Measurements from ENCODE around the gene ARHGEF19.

DNA sequence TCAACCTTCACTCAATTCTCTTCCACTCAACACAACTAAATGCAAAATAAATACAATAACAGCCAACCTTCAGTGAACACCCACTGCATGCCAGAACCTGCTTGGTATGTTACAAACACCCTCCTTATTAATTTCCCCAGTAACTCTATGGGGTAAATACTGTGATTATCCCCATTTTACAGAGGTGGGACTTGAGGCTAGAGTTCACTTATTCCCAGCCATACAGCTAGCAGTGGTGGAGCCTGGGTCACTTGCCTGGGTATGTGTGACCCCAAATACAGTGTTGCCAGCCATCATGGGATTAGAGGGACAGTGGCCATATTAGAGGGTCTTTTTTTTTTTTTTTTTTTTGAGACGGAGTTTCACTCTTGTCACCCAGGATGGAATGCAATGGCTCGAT lies 22.9 kb upstream of the ARHGEF19 start:
- TF ChIP-seq, protein P1, sequence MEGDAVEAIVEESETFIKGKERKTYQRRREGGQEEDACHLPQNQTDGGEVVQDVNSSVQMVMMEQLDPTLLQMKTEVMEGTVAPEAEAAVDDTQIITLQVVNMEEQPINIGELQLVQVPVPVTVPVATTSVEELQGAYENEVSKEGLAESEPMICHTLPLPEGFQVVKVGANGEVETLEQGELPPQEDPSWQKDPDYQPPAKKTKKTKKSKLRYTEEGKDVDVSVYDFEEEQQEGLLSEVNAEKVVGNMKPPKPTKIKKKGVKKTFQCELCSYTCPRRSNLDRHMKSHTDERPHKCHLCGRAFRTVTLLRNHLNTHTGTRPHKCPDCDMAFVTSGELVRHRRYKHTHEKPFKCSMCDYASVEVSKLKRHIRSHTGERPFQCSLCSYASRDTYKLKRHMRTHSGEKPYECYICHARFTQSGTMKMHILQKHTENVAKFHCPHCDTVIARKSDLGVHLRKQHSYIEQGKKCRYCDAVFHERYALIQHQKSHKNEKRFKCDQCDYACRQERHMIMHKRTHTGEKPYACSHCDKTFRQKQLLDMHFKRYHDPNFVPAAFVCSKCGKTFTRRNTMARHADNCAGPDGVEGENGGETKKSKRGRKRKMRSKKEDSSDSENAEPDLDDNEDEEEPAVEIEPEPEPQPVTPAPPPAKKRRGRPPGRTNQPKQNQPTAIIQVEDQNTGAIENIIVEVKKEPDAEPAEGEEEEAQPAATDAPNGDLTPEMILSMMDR (IDR thresholded peaks at IDR 0.05) = no peak
- TF ChIP-seq POLR2AphosphoS5 (IDR thresholded peaks at IDR 0.05; ENCODE audit: insufficient read depth in 1 of 2, low read depth in 1 of 2) (no peak), POLR2A (IDR thresholded peaks at IDR 0.05) (no peak)

Data from vagina (tissue), 2 donors.